Astrocyte of the cerebellum (primary cell): ENCODE data around the gene VMP1.

Experiments used
- DNase-seq: peaks from one replicate; pipeline ENCODE4 v3.0.0-alpha.2; 2011; ENCODE audit warnings: low read depth
- H3K4me3 ChIP-seq: 2 replicates; pipeline ENCODE4 v1.5.1; 2011; ENCODE audit warnings: mild to moderate bottlenecking, low read depth, low read length, moderate library complexity
- in situ Hi-C: cut with HindIII; loops from 2 replicates; pipeline ENCODE4 v1.10.0; 2017; ENCODE audit warnings: low sequenced_read_pairs
- TF ChIP-seq, protein P1 (sequence below): IDR thresholded peaks from 2 replicates; pipeline ENCODE4 v1.5.1; 2012; ENCODE audit warnings: low read length, low read depth, moderate library complexity, mild to moderate bottlenecking; ENCODE audit errors: missing control alignments

VMP1 gene

GRCh38 chr17:59878624-59879023, 171.2 kb downstream of the VMP1 start:
- TF ChIP-seq, protein P1, sequence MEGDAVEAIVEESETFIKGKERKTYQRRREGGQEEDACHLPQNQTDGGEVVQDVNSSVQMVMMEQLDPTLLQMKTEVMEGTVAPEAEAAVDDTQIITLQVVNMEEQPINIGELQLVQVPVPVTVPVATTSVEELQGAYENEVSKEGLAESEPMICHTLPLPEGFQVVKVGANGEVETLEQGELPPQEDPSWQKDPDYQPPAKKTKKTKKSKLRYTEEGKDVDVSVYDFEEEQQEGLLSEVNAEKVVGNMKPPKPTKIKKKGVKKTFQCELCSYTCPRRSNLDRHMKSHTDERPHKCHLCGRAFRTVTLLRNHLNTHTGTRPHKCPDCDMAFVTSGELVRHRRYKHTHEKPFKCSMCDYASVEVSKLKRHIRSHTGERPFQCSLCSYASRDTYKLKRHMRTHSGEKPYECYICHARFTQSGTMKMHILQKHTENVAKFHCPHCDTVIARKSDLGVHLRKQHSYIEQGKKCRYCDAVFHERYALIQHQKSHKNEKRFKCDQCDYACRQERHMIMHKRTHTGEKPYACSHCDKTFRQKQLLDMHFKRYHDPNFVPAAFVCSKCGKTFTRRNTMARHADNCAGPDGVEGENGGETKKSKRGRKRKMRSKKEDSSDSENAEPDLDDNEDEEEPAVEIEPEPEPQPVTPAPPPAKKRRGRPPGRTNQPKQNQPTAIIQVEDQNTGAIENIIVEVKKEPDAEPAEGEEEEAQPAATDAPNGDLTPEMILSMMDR = no peak
- DNase-seq = no peak
- in situ Hi-C loops = no loop called here
- H3K4me3 ChIP-seq = no peak overlapping the region

DNA sequence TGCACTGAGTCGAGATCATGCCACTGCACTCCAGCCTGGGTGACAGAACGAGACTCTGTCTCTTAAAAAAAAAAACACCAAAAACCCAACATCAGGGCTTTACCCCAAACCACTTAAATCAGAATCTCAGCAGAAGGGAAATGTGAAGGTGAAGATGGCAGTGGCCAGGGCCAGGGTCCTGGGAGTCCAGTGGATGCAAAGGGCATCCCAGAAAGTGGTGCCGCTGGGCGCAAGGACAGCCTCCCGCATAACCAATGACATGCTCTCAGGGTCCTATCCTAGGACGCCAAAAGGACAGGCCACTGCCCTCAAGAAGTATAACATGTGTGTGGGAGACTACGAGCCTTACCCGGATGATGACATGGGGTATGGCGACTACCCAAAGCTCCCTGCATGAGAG, 177.4 kb downstream of the VMP1 start:
- in situ Hi-C loops = no loop called here

DNA sequence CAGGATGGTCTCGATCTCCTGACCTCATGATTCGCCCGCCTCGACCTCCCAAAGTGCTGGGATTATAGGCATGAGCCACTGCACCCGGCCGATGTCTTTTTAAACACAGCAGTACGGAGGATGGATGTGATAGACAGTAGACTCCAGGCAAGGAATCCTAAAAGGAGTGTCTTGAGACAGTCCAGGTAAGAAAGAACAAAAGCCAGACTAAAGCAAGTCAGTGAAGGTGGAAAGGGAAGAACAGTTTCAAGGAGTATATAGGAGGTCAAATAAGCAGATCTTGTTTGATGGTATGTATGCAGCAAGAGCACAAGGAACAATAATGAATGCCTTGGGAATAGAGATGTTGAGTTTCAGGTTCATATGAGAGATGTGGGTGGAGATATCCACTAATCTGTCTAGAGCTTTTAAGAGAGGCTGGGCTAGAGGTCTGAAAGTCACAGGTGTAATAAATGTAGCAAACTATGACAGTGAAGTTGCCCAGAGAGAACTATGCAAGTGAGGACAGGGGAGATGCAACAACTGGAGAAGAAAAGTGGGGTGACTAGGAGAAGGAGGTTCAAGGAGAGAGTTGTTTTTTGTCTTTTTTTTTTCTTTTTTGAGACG, 180.8 kb downstream of the VMP1 start:
- TF ChIP-seq, protein P1 = no peak
- DNase-seq = no peak
- in situ Hi-C loops = no loop called here
- no peak overlapping the region for H3K4me3 ChIP-seq

More for the DNA sequence above, 177.4 kb downstream of the VMP1 start:
- TF ChIP-seq, protein P1 = no peak
- DNase-seq = no peak
- no peak overlapping the region for H3K4me3 ChIP-seq

GRCh38 chr17:59890720-59891119, 183.3 kb downstream of the VMP1 start:
- DNase-seq = no peak
- TF ChIP-seq, protein P1 = no peak
- in situ Hi-C loops = no loop called here
- no peak overlapping the region for H3K4me3 ChIP-seq
